ENCODE measurements around the gene ACSF3.

DNA sequence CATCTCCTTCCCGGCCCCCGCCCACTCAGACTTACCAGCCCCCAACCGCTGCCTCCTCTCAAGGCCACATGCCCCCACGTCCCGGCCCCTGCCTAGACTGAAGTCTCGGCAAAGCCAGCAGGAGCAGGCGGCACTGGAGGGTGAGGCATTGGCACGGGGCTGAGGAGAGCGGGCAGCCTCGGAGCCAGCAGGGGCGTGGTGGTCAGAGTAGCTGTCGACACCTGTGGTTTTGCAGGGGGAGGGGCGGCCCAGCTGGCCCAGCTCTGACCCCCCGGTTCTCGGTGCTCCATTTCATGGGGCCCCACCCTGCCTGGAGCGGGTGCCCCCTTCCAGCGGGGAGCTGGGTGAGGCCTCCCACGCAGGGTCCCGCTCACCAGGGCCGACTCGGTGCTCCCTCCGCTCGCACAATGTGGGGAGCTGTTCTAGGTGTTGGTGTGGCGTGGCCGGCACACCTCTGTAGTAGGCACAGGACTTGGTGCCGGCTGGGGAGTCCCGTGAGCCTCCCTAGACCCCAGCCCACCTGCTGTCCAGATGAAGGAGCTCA is 82.6 kb downstream of the ACSF3 start:
- TF ChIP-seq, protein P1, sequence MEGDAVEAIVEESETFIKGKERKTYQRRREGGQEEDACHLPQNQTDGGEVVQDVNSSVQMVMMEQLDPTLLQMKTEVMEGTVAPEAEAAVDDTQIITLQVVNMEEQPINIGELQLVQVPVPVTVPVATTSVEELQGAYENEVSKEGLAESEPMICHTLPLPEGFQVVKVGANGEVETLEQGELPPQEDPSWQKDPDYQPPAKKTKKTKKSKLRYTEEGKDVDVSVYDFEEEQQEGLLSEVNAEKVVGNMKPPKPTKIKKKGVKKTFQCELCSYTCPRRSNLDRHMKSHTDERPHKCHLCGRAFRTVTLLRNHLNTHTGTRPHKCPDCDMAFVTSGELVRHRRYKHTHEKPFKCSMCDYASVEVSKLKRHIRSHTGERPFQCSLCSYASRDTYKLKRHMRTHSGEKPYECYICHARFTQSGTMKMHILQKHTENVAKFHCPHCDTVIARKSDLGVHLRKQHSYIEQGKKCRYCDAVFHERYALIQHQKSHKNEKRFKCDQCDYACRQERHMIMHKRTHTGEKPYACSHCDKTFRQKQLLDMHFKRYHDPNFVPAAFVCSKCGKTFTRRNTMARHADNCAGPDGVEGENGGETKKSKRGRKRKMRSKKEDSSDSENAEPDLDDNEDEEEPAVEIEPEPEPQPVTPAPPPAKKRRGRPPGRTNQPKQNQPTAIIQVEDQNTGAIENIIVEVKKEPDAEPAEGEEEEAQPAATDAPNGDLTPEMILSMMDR (IDR thresholded peaks at IDR 0.05; ENCODE audit: poor library complexity, severe bottlenecking): no peak
- no peak for TF ChIP-seq EZH2 (IDR thresholded peaks at IDR 0.05; ENCODE audit: borderline replicate concordance, insufficient read depth, low read length, poor library complexity, severe bottlenecking)
- TF ChIP-seq TAF1 (IDR thresholded peaks at IDR 0.05; ENCODE audit: low read depth): no peak
- no peak for TF ChIP-seq POLR2AphosphoS5 (IDR thresholded peaks at IDR 0.05)

Measured in neural cell (in vitro differentiated cells).